ENCODE results near the gene MORC3.
"Not testable (repeated sequence)": the region's sequence is repeated elsewhere in the genome, so short reads cannot be mapped to it uniquely, and the experiment has no call there.

MORC3 gene

GRCh38 chr21:36310016-36310415, 10.0 kb upstream of the MORC3 start:
- H3K4me3 ChIP-seq (ENCODE audit: low read length): peak overlapping the region; percentile 57
- TF ChIP-seq EZH2phosphoT487 (IDR thresholded peaks at IDR 0.05; ENCODE audit: borderline replicate concordance, low read length) (no peak), CTCF (IDR thresholded peaks at IDR 0.05; ENCODE audit: low read depth, low read length, poor library complexity, severe bottlenecking) (no peak)
- no peaks in the 10 kb centered on the region for H3K9me2 ChIP-seq (replicated peaks; ENCODE audit: control insufficient read depth, low read length)
- no peaks in the 10 kb centered on the region for H3K79me2 ChIP-seq (ENCODE audit: control insufficient read depth, low read length)
- peak overlapping the region; percentile 72 for H3K4me2 ChIP-seq (ENCODE audit: low read length)
- H3K27ac ChIP-seq (ENCODE audit: low read depth, low read length): peak overlapping the region; percentile 86
- peaks cover 37% of the 10 kb centered on the region for H3K4me1 ChIP-seq (ENCODE audit: control insufficient read depth, low read length)
- H3F3A ChIP-seq (ENCODE audit: control insufficient read depth, insufficient read depth): peaks cover 10% of the 10 kb centered on the region; the same call in 1 of the 2 replicates
- no peaks in the 10 kb centered on the region for H4K20me1 ChIP-seq (ENCODE audit: control insufficient read depth, insufficient read depth, low read depth, low read length)
- H3K9me3 ChIP-seq (ENCODE audit: control insufficient read depth, insufficient read depth, low read length): no peaks in the 10 kb centered on the region
- H3K36me3 ChIP-seq (ENCODE audit: control insufficient read depth, low read length): no peaks in the 10 kb centered on the region
- no peaks in the 10 kb centered on the region for H3K27me3 ChIP-seq (ENCODE audit: control insufficient read depth, low read length)

DNA sequence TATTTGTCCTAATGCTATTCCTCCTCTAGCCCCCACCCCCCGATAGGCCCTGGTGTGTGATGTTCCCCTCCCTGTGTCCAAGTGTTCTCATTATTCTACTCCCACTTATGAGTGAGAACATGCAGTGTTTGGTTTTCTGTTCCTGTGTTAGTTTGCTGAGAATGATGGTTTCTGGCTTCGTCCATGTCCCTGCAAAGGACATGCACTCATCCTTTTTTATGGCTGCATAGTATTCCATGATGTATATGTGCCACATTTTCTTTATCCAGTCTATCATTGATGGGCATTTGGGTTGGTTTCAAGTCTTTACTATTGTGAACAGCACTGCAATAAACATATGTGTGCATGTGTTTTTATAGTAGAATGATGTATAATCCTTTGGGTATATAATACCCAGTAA, 6.6 kb upstream of the MORC3 start:
- H3K27me3 ChIP-seq (ENCODE audit: control insufficient read depth, low read length); H3K4me3 ChIP-seq (ENCODE audit: low read length); H3K79me2 ChIP-seq (ENCODE audit: control insufficient read depth, low read length); H3K36me3 ChIP-seq (ENCODE audit: control insufficient read depth, low read length); H3K9me2 ChIP-seq (replicated peaks; ENCODE audit: control insufficient read depth, low read length); H3K4me2 ChIP-seq (ENCODE audit: low read length); H3K9me3 ChIP-seq (ENCODE audit: control insufficient read depth, insufficient read depth, low read length); H4K20me1 ChIP-seq (ENCODE audit: control insufficient read depth, insufficient read depth, low read depth, low read length); H3K27ac ChIP-seq (ENCODE audit: low read depth, low read length): not testable (repeated sequence)
- Histone ChIP-seq H3F3A (ENCODE audit: control insufficient read depth, insufficient read depth) (0 out of 2 replicates have a peak, but pooled peaks cover 10% of the 10 kb centered on the region), H3K4me1 (ENCODE audit: control insufficient read depth, low read length) (peaks cover 24% of the 10 kb centered on the region)

GRCh38 chr21:36316045-36316444, 4.0 kb upstream of the MORC3 start:
- H3K79me2 ChIP-seq (ENCODE audit: control insufficient read depth, low read length); H3K9me3 ChIP-seq (ENCODE audit: control insufficient read depth, insufficient read depth, low read length); H3F3A ChIP-seq (ENCODE audit: control insufficient read depth, insufficient read depth); H3K9me2 ChIP-seq (replicated peaks; ENCODE audit: control insufficient read depth, low read length); H3K27ac ChIP-seq (ENCODE audit: low read depth, low read length); H3K4me2 ChIP-seq (ENCODE audit: low read length); H3K36me3 ChIP-seq (ENCODE audit: control insufficient read depth, low read length); H3K4me3 ChIP-seq (ENCODE audit: low read length); H3K27me3 ChIP-seq (ENCODE audit: control insufficient read depth, low read length); H4K20me1 ChIP-seq (ENCODE audit: control insufficient read depth, insufficient read depth, low read depth, low read length): not testable (repeated sequence)
- H3K4me1 ChIP-seq (ENCODE audit: control insufficient read depth, low read length): peaks cover 10% of the 10 kb centered on the region

GRCh38 chr21:36316872-36317484, 3.0 kb upstream of the MORC3 start:
- Histone ChIP-seq H3K79me2 (ENCODE audit: control insufficient read depth, low read length) (peaks cover 17% of the 10 kb centered on the region), H3K27me3 (ENCODE audit: control insufficient read depth, low read length) (no peaks in the 10 kb centered on the region), H3K4me3 (ENCODE audit: low read length) (no peak overlapping the region), H3K36me3 (ENCODE audit: control insufficient read depth, low read length) (no peaks in the 10 kb centered on the region), H3K9me3 (ENCODE audit: control insufficient read depth, insufficient read depth, low read length) (no peaks in the 10 kb centered on the region), H4K20me1 (ENCODE audit: control insufficient read depth, insufficient read depth, low read depth, low read length) (no peaks in the 10 kb centered on the region), H3K4me1 (ENCODE audit: control insufficient read depth, low read length) (peaks cover 18% of the 10 kb centered on the region), H3F3A (ENCODE audit: control insufficient read depth, insufficient read depth) (peaks cover 4% of the 10 kb centered on the region; the same call in 1 of the 2 replicates), H3K9me2 (replicated peaks; ENCODE audit: control insufficient read depth, low read length) (no peaks in the 10 kb centered on the region), H3K27ac (ENCODE audit: low read depth, low read length) (no peak overlapping the region), H3K4me2 (ENCODE audit: low read length) (no peak overlapping the region)
- TF ChIP-seq CTCF (IDR thresholded peaks at IDR 0.05; ENCODE audit: low read depth, low read length, poor library complexity, severe bottlenecking) (no peak), EZH2phosphoT487 (IDR thresholded peaks at IDR 0.05; ENCODE audit: borderline replicate concordance, low read length) (no peak)

- H3K27me3 ChIP-seq (ENCODE audit: control insufficient read depth, low read length); H4K20me1 ChIP-seq (ENCODE audit: control insufficient read depth, insufficient read depth, low read depth, low read length); H3K9me2 ChIP-seq (replicated peaks; ENCODE audit: control insufficient read depth, low read length); H3K36me3 ChIP-seq (ENCODE audit: control insufficient read depth, low read length); H3K9me3 ChIP-seq (ENCODE audit: control insufficient read depth, insufficient read depth, low read length); H3F3A ChIP-seq (ENCODE audit: control insufficient read depth, insufficient read depth): not testable (repeated sequence)
- Histone ChIP-seq H3K4me3 (ENCODE audit: low read length) (peak overlapping the region; percentile 74), H3K4me1 (ENCODE audit: control insufficient read depth, low read length) (peaks cover 36% of the 10 kb centered on the region), H3K4me2 (ENCODE audit: low read length) (peak overlapping the region; percentile 85), H3K27ac (ENCODE audit: low read depth, low read length) (peak overlapping the region; percentile 10; the same call in 1 of the 2 replicates), H3K79me2 (ENCODE audit: control insufficient read depth, low read length) (peaks cover 41% of the 10 kb centered on the region)
Observed at GRCh38 chr21:36319406-36319766, 611 bp upstream of the MORC3 start.
